GM23248 (cell line): ENCODE results near the gene ETF1. TPM values are rescaled to one million over a fixed set of nuclear protein-coding genes. Genes with fewer than 3 reads are reported as not detected.
A peak's percentile ranks its signal among the peaks of the same experiment; 100 is the strongest.

ENCODE experiments used
- DNase-seq: peaks from one replicate; pipeline ENCODE4 v3.0.0-alpha.2; 2015
- H2AFZ ChIP-seq: fragments of 200-600 bp; sonication (generic); 2 replicates; pipeline ENCODE4 v1.6.1; 2016; ENCODE audit warnings: antibody characterized with exemption
- H3F3A ChIP-seq: fragments of 200-600 bp; sonication (generic); 2 replicates; pipeline ENCODE4 v1.6.1; 2016; ENCODE audit warnings: mild to moderate bottlenecking, antibody characterized with exemption, mixed run types; ENCODE audit not compliant: insufficient read depth
- H3K27ac ChIP-seq: fragments of 200-600 bp; sonication (generic); 2 replicates; pipeline ENCODE4 v1.5.1; 2016; ENCODE audit warnings: mild to moderate bottlenecking
- H3K27me3 ChIP-seq: fragments of 200-600 bp; sonication (generic); replicated peaks from 2 replicates; pipeline ENCODE4 v1.6.1; 2016; ENCODE audit warnings: mild to moderate bottlenecking; ENCODE audit not compliant: insufficient read depth
- H3K36me3 ChIP-seq: fragments of 200-600 bp; sonication (generic); 2 replicates; pipeline ENCODE4 v1.6.1; 2016; ENCODE audit warnings: low read depth, mild to moderate bottlenecking
- H3K4me1 ChIP-seq: fragments of 200-600 bp; sonication (generic); 2 replicates; pipeline ENCODE4 v1.6.1; 2016; ENCODE audit warnings: mild to moderate bottlenecking; ENCODE audit not compliant: insufficient read depth
- H3K4me2 ChIP-seq: fragments of 200-600 bp; sonication (generic); one replicate; pipeline ENCODE4 v1.6.1; 2016; ENCODE audit warnings: mild to moderate bottlenecking; ENCODE audit not compliant: unreplicated experiment
- H3K4me3 ChIP-seq: fragments of 200-600 bp; sonication (generic); 2 replicates; pipeline ENCODE4 v1.5.1; 2016; ENCODE audit warnings: mild to moderate bottlenecking
- H3K79me2 ChIP-seq: fragments of 200-600 bp; sonication (generic); 2 replicates; pipeline ENCODE4 v1.6.1; 2016; ENCODE audit warnings: mild to moderate bottlenecking; ENCODE audit not compliant: insufficient read depth
- H3K9ac ChIP-seq: fragments of 200-600 bp; sonication (generic); 2 replicates; pipeline ENCODE4 v1.6.1; 2016; ENCODE audit warnings: mild to moderate bottlenecking
- H3K9me2 ChIP-seq: fragments of 200-600 bp; sonication (generic); 2 replicates; pipeline ENCODE4 v1.6.1; 2016; ENCODE audit warnings: mixed run types, mild to moderate bottlenecking, moderate library complexity; ENCODE audit not compliant: insufficient read depth
- H3K9me3 ChIP-seq: fragments of 200-600 bp; sonication (generic); one replicate; pipeline ENCODE4 v1.6.1; 2017; ENCODE audit warnings: low read depth
- H4K20me1 ChIP-seq: fragments of 200-600 bp; sonication (generic); 2 replicates; pipeline ENCODE4 v1.6.0; 2016; ENCODE audit not compliant: insufficient read depth
- EZH2 ChIP-seq: fragments of 200-600 bp; sonication (generic); IDR thresholded peaks from 2 replicates; pipeline ENCODE4 v1.6.1; 2018; ENCODE audit warnings: antibody characterized with exemption, mild to moderate bottlenecking; ENCODE audit not compliant: insufficient read depth, poor library complexity, severe bottlenecking
- EZH2phosphoT487 ChIP-seq: fragments of 200-600 bp; sonication (generic); IDR thresholded peaks from 2 replicates; pipeline ENCODE4 v1.6.1; 2018; ENCODE audit warnings: antibody characterized with exemption, moderate library complexity, mild to moderate bottlenecking, low read depth; ENCODE audit not compliant: insufficient read depth
- WGBS, 2 experiments: methylation state at CpG; one replicate each; pipeline ENCODE4 v1.1.6; 2015 to 2017; ENCODE audit warnings: low lambda C conversion rate in 2 of 2, low coverage in 1 of 2; ENCODE audit errors: missing lambda C conversion rate in 2 of 2; 5-methylcytosine and 5-hydroxymethylcytosine counted together
- in situ Hi-C: fragments of 300-500 bp; cut with MboI; formaldehyde crosslinking; loops from 2 replicates; pipeline ENCODE4 v1.15.0; 2020
- polyA plus RNA-seq: library from polyadenylated mRNA; unstranded; fragments of >200 nt; fragmentation: Nextera tagmentation; extraction: Ambion mirVana; gene quantifications from 2 replicates; pipeline ENCODE4 v1.2.1, GENCODE V29; 2016
- total RNA-seq: library from RNA; depleted of rRNA; stranded (reverse); fragments of >200 nt; shearing (Covaris generic); gene quantifications from 2 replicates; pipeline ENCODE4 v1.2.3, GENCODE V29; 2014

Gene ETF1
- total and polyA plus RNA-seq, 2 experiments from 2014 or later: 74.1 to 124 TPM

DNA sequence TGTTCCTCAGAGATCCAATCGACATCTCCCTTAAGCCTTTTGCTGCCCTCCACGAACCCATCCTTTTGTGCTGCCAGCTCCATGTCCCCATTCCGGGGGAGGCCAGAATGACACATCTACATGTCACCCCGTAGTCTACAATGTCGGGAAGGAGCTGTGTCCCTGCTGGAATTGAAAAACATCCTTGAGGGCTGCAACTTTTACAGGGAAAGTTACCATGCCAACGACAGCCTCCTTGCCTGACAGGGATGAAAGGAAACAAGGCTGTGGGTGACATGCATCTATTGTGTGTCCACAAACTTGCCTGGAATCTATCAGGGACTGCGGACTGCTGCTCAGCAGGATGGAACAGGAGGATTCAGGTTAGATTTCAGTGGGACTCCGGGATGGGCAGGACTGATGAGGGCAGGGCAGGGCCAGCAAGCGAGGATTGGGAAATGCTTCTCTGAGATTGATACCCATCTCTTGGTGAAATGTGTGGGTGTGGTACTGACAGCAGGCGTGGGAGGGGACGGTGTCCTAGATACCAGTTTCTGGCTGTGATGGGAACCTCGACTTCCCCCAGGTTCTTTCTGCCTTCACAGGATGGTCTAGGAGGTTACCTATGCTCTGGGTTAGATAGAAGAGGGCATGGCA is 52.3 kb downstream of the ETF1 start:
- peaks cover 46% of the 10 kb centered on the region for H3K4me1 ChIP-seq
- peak overlapping the region; percentile 75 for H3K4me2 ChIP-seq

DNA sequence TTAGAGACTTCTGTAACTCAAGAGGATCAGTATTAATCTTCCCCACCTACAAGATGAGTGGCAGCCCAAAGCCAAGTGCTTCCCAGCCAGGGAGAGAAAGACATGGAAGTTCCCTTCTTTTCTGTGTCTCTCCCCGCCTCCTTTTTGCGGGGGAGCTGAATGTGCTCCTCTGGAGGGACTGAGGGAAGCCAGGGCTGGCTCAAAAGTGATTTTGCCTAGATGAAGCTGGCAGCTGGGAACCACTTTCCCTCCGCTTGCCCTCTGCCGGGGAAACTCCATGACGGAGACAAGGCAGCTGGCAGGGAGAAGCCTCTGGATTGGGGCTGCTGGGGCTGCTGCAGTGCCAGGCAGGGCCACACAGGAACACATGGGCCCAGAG is 53.4 kb downstream of the ETF1 start:
- TF ChIP-seq EZH2phosphoT487: no peak
- TF ChIP-seq EZH2: no peak
- H4K20me1 ChIP-seq: no peaks in the 10 kb centered on the region
- no peak for DNase-seq
- no peak overlapping the region for H3K9ac ChIP-seq
- H3F3A ChIP-seq: peaks cover 14% of the 10 kb centered on the region; the same call in 1 of the 2 replicates
- no peak overlapping the region for H3K4me3 ChIP-seq
- H3K9me2 ChIP-seq: no peaks in the 10 kb centered on the region
- no peak overlapping the region for H3K27ac ChIP-seq
- H3K27me3 ChIP-seq: no peaks in the 10 kb centered on the region
- 66% methylated on average over 5 of the region's 5 CpGs for WGBS, 2 experiments
- no peaks in the 10 kb centered on the region for H3K36me3 ChIP-seq
- H2AFZ ChIP-seq: no peak overlapping the region
- no peaks in the 10 kb centered on the region for H3K79me2 ChIP-seq
- no peaks in the 10 kb centered on the region for H3K9me3 ChIP-seq
- no peak overlapping the region for H3K4me2 ChIP-seq
- in situ Hi-C loops: no loop called here
- peaks cover 36% of the 10 kb centered on the region for H3K4me1 ChIP-seq

More for the DNA sequence above, 52.3 kb downstream of the ETF1 start:
- Histone ChIP-seq H3K9me3 (no peaks in the 10 kb centered on the region), H4K20me1 (no peaks in the 10 kb centered on the region), H3K4me3 (peak overlapping the region; percentile 77; the same call in 1 of the 2 replicates), H3K9ac (no peak overlapping the region), H3K36me3 (no peaks in the 10 kb centered on the region), H3K27me3 (no peaks in the 10 kb centered on the region), H3K27ac (no peak overlapping the region), H3F3A (peaks cover 22% of the 10 kb centered on the region; the same call in 1 of the 2 replicates), H3K79me2 (no peaks in the 10 kb centered on the region), H2AFZ (no peak overlapping the region), H3K9me2 (no peaks in the 10 kb centered on the region)
- TF ChIP-seq EZH2phosphoT487: no peak
- TF ChIP-seq EZH2: no peak
- DNase-seq: no peak
- in situ Hi-C loops: no loop called here
- 74% methylated on average over 12 of the region's 12 CpGs for WGBS, 2 experiments

DNA sequence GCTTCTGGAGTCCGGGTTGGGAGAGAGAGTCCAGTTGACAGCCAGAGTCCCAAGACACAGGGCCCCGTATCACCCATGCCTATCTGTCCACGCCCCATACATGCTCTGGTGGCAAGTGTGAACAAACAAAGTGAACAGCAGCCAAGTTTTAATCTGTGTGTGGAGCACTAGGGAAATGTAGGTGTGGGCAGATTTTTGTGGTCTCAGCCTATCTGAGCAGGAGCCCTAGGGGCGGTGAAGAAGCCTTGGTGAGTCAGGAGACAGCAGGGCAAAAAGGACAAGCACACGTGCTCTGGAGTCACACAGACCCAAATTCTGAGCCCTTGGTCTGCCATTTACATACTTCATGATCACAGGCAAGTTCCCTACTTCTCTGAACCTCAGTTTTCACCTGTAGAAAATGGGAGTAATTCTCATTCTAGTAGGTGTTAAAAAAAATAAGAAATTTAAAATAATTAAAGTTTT is 54.5 kb downstream of the ETF1 start:
- Histone ChIP-seq H3F3A (peaks cover 14% of the 10 kb centered on the region; the same call in 1 of the 2 replicates), H3K27me3 (no peaks in the 10 kb centered on the region), H3K79me2 (no peaks in the 10 kb centered on the region), H3K4me3 (no peak overlapping the region), H4K20me1 (no peaks in the 10 kb centered on the region), H3K9me2 (no peaks in the 10 kb centered on the region), H3K4me1 (peaks cover 36% of the 10 kb centered on the region), H2AFZ (no peak overlapping the region), H3K9me3 (no peaks in the 10 kb centered on the region), H3K9ac (no peak overlapping the region), H3K4me2 (no peak overlapping the region), H3K36me3 (no peaks in the 10 kb centered on the region), H3K27ac (peak overlapping the region; percentile 40; the same call in 1 of the 2 replicates)
- TF ChIP-seq EZH2phosphoT487: no peak
- no peak for TF ChIP-seq EZH2
- peak; percentile 91 for DNase-seq
- in situ Hi-C loops: no loop called here
- WGBS, 2 experiments: 51 to 53% methylated on average over 5 of the region's 5 CpGs

DNA sequence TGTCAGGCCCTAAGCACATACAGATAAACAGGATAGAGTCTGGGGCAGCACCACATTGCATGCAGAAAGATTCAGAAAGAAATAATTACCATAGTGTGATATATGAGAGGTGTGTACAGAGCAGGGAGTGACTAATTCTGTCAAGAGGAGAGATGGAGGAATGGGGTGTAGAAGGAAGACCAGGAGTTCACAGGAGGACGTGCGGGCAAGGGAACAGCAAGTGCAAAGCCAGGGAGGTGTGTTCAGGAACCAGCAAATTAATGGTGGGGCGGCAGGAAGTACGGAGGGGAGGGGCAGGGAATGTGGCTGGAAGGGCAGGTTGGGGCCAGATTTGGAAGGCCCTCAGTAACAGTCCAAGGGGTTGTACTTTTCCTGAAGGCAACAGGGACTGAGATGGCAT is 60.4 kb downstream of the ETF1 start:
- H3K27ac ChIP-seq: no peak overlapping the region
- H3K9ac ChIP-seq: no peak overlapping the region
- TF ChIP-seq EZH2: no peak
- TF ChIP-seq EZH2phosphoT487: no peak
- 84 to 95% methylated on average over 4 of the region's 4 CpGs for WGBS, 2 experiments
- no peak overlapping the region for H3K4me2 ChIP-seq
- no peak for DNase-seq
- no peak overlapping the region for H3K4me3 ChIP-seq
- no peaks in the 10 kb centered on the region for H3K27me3 ChIP-seq
- no peaks in the 10 kb centered on the region for H3K9me3 ChIP-seq
- no peak overlapping the region for H2AFZ ChIP-seq
- no peaks in the 10 kb centered on the region for H3K79me2 ChIP-seq
- H3K4me1 ChIP-seq: peaks cover 6% of the 10 kb centered on the region
- H3K9me2 ChIP-seq: no peaks in the 10 kb centered on the region
- no peaks in the 10 kb centered on the region for H3K36me3 ChIP-seq
- H3F3A ChIP-seq: peaks cover 9% of the 10 kb centered on the region; the same call in 1 of the 2 replicates
- H4K20me1 ChIP-seq: no peaks in the 10 kb centered on the region
- in situ Hi-C loops: no loop called here
